Measurements from ENCODE around the gene OR51M1. TPM values are rescaled to one million over a fixed set of nuclear protein-coding genes. Genes with fewer than 3 reads are reported as not detected.

Gene OR51M1
- total RNA-seq, 1 experiment from 2014 or later: not detected

- CTCF ChIA-PET: no interaction called here
These were observed 16.8 kb upstream of the OR51M1 start for GRCh38 chr11:5366856-5367255.

GRCh38 chr11:5367448-5368074 lies 16.1 kb upstream of the OR51M1 start:
- intact Hi-C loops (cut with micrococcal nuclease; ENCODE audit: unreplicated experiment): no loop called here
- Histone ChIP-seq H3K9me3 (ENCODE audit: control insufficient read depth, insufficient read depth, low read depth, low read length) (no peaks in the 10 kb centered on the region), H3K4me3 (ENCODE audit: low read depth in 2 of 2, low read length in 2 of 2) (no peak overlapping the region), H3K36me3 (ENCODE audit: control insufficient read depth, insufficient read depth, low read length) (no peaks in the 10 kb centered on the region), H3K4me1 (ENCODE audit: control insufficient read depth, insufficient read depth, low read length) (no peaks in the 10 kb centered on the region), H3K27ac (ENCODE audit: low read length) (no peak overlapping the region), H3K27me3 (ENCODE audit: control insufficient read depth, insufficient read depth, low read length) (no peaks in the 10 kb centered on the region; the same call in 1 of the 2 replicates)
- POLR2A ChIA-PET: interaction anchor here (0.6 kb wide), 1 partner anchor 759 kb away, joined by 21 read pairs; no protein-coding TSS in a partner anchor
- ATAC-seq (no peak), DNase-seq (ENCODE audit: low read depth, low spot score) (no peak)
- BruUV-seq (replicated peaks): no TSS peak
- no peak for TF ChIP-seq SIN3A (IDR thresholded peaks at IDR 0.05; ENCODE audit: borderline replicate concordance, insufficient read depth, low read depth, low read length)
- TF ChIP-seq TCF7L2 (IDR thresholded peaks at IDR 0.05; ENCODE audit: low read depth, low read length): no peak
- no peak for TF ChIP-seq REST (IDR thresholded peaks at IDR 0.05; ENCODE audit: insufficient read depth in 1 of 2, low read depth in 2 of 2, low read length in 1 of 2)
- TF ChIP-seq CTCF (IDR thresholded peaks at IDR 0.05): no peak
- no peak for TF ChIP-seq POLR2AphosphoS5 (IDR thresholded peaks at IDR 0.05; ENCODE audit: low read depth, low read length)
- CTCF ChIA-PET: no interaction called here
- in situ Hi-C loops (cut with HindIII; ENCODE audit: low pct_unique_long_range_greater_than_20kb, low sequenced_read_pairs): no loop called here

More at GRCh38 chr11:5366856-5367255, 16.8 kb upstream of the OR51M1 start:
- ATAC-seq: no peak
- no peak overlapping the region for H3K27ac ChIP-seq (ENCODE audit: low read length)
- TF ChIP-seq CTCF (IDR thresholded peaks at IDR 0.05) (no peak), REST (IDR thresholded peaks at IDR 0.05; ENCODE audit: insufficient read depth in 1 of 2, low read depth in 2 of 2, low read length in 1 of 2) (no peak), POLR2AphosphoS5 (IDR thresholded peaks at IDR 0.05; ENCODE audit: low read depth, low read length) (no peak), SIN3A (IDR thresholded peaks at IDR 0.05; ENCODE audit: borderline replicate concordance, insufficient read depth, low read depth, low read length) (no peak), TCF7L2 (IDR thresholded peaks at IDR 0.05; ENCODE audit: low read depth, low read length) (no peak)
- H3K4me1 ChIP-seq (ENCODE audit: control insufficient read depth, insufficient read depth, low read length): no peaks in the 10 kb centered on the region
- POLR2A ChIA-PET: no interaction called here
- in situ Hi-C loops (cut with HindIII; ENCODE audit: low pct_unique_long_range_greater_than_20kb, low sequenced_read_pairs): no loop called here
- intact Hi-C loops (cut with micrococcal nuclease; ENCODE audit: unreplicated experiment): no loop called here
- no peaks in the 10 kb centered on the region for H3K36me3 ChIP-seq (ENCODE audit: control insufficient read depth, insufficient read depth, low read length)
- no TSS peak for BruUV-seq (replicated peaks)
- H3K4me3 ChIP-seq (ENCODE audit: low read depth in 2 of 2, low read length in 2 of 2): no peak overlapping the region
- DNase-seq (ENCODE audit: low read depth, low spot score): no peak
- no peaks in the 10 kb centered on the region; the same call in 1 of the 2 replicates for H3K27me3 ChIP-seq (ENCODE audit: control insufficient read depth, insufficient read depth, low read length)
- no peaks in the 10 kb centered on the region for H3K9me3 ChIP-seq (ENCODE audit: control insufficient read depth, insufficient read depth, low read depth, low read length)

All from Panc1 (cell line).